Keratinocyte (primary cell): Measurements from ENCODE around the gene KDM3B.

Experiments used
- EZH2 ChIP-seq: IDR thresholded peaks from one replicate; pipeline ENCODE4 v1.6.1; 2012; ENCODE audit warnings: inconsistent platforms, mild to moderate bottlenecking, low read length, moderate library complexity
- TF ChIP-seq, protein P1 (sequence below), 3 experiments: IDR thresholded peaks in 1 of 3; conservative IDR thresholded peaks in 1 of 3; optimal IDR thresholded peaks in 1 of 3; 2 replicates in 2 of 3; 3 replicates in 1 of 3; pipeline versions ENCODE3 to v1.5.1; 2011; ENCODE audit warnings: low read length in 3 of 3, mild to moderate bottlenecking in 3 of 3, moderate library complexity in 2 of 3, control low read depth in 1 of 3, inconsistent platforms in 1 of 3; ENCODE audit not compliant: insufficient read depth in 2 of 3; ENCODE audit errors: extremely low read depth in 1 of 3

- TF ChIP-seq, protein P1, sequence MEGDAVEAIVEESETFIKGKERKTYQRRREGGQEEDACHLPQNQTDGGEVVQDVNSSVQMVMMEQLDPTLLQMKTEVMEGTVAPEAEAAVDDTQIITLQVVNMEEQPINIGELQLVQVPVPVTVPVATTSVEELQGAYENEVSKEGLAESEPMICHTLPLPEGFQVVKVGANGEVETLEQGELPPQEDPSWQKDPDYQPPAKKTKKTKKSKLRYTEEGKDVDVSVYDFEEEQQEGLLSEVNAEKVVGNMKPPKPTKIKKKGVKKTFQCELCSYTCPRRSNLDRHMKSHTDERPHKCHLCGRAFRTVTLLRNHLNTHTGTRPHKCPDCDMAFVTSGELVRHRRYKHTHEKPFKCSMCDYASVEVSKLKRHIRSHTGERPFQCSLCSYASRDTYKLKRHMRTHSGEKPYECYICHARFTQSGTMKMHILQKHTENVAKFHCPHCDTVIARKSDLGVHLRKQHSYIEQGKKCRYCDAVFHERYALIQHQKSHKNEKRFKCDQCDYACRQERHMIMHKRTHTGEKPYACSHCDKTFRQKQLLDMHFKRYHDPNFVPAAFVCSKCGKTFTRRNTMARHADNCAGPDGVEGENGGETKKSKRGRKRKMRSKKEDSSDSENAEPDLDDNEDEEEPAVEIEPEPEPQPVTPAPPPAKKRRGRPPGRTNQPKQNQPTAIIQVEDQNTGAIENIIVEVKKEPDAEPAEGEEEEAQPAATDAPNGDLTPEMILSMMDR (optimal IDR thresholded peaks at IDR 0.05 in 1 of 3, IDR thresholded peaks at IDR 0.05 in 1 of 3, conservative IDR thresholded peaks at IDR 0.05 in 1 of 3; ENCODE audit: extremely low read depth in 1 of 3, insufficient read depth in 2 of 3, low read length in 3 of 3), result no peak
- TF ChIP-seq EZH2, result no peak
These were observed 18.1 kb downstream of the KDM3B start for GRCh38 chr5:138370537-138370936.
